Heart left ventricle (tissue), 16 donors: Measurements from ENCODE around the gene OR5AU1. TPM values are rescaled to one million over a fixed set of nuclear protein-coding genes. Genes with fewer than 3 reads are reported as not detected.
A peak's percentile ranks its signal among the peaks of the same experiment; 100 is the strongest.

Experiments used
- ATAC-seq, 4 donors: fragments of 200-7000 bp; cut with Tn5 transposase; one replicate each; pipeline ENCODE4 v1.9.1; 2020 to 2022; ENCODE audit warnings: moderate library complexity in 4 of 4, mild to moderate bottlenecking in 3 of 4, moderate number of reproducible peaks in 1 of 4
- DNase-seq, 5 donors: peaks; one replicate each; pipeline ENCODE4 v3.0.0-alpha.2; 2020
- H3K27ac ChIP-seq, 12 donors: fragments of 200-600 bp; sonication (generic) in 4 of 12; one replicate each; pipeline versions ENCODE4 v1.5.0 to v1.8.0; 2016 to 2022; ENCODE audit warnings: mild to moderate bottlenecking in 2 of 12
- H3K27me3 ChIP-seq, 9 donors: fragments of 200-600 bp; sonication (generic) in 2 of 9; one replicate each; pipeline versions ENCODE4 v1.5.1 to v1.8.0; 2016 to 2022; ENCODE audit warnings: mild to moderate bottlenecking in 3 of 9
- H3K36me3 ChIP-seq, 9 donors: fragments of 200-600 bp; sonication (generic) in 2 of 9; one replicate each; pipeline versions ENCODE4 v1.5.0 to v1.8.0; 2018 to 2022; ENCODE audit warnings: mild to moderate bottlenecking in 2 of 9
- H3K4me1 ChIP-seq, 12 donors: fragments of 200-600 bp; sonication (generic) in 4 of 12; one replicate each; pipeline versions ENCODE4 v1.5.0 to v1.8.0; 2016 to 2022; ENCODE audit warnings: mild to moderate bottlenecking in 3 of 12
- H3K4me3 ChIP-seq, 12 donors: fragments of 200-600 bp; sonication (generic) in 4 of 12; one replicate each; pipeline versions ENCODE4 v1.5.0 to v1.8.0; 2017 to 2022; ENCODE audit warnings: mild to moderate bottlenecking in 9 of 12, moderate library complexity in 4 of 12
- H3K9me3 ChIP-seq, 12 donors: fragments of 200-600 bp; sonication (generic) in 4 of 12; one replicate each; pipeline versions ENCODE4 v1.5.0 to v1.8.0; 2016 to 2022; ENCODE audit warnings: mild to moderate bottlenecking in 1 of 12
- CTCF ChIP-seq, 12 donors: fragments of 200-600 bp; sonication (generic) in 4 of 12; IDR thresholded peaks; one replicate each; pipeline versions ENCODE4 v1.5.0 to v1.8.0; 2018 to 2022; ENCODE audit warnings: antibody characterized with exemption in 12 of 12, mild to moderate bottlenecking in 5 of 12
- POLR2A ChIP-seq, 2 donors: fragments of 450-650 bp; IDR thresholded peaks; one replicate each; pipeline ENCODE4 v1.6.1; 2017; ENCODE audit warnings: antibody characterized with exemption in 2 of 2, mild to moderate bottlenecking in 2 of 2, moderate library complexity in 2 of 2
- WGBS, 4 donors: extraction: QIAGEN DNeasy Blood & Tissue Kit in 2 of 4; methylation state at CpG; one replicate each; pipeline versions ENCODE4 v1.1.5 to v1.1.7; 2013 to 2018; 5-methylcytosine and 5-hydroxymethylcytosine counted together
- intact Hi-C, 10 donors: fragments of 100-400 bp; cut with DNase I; formaldehyde crosslinking; loops; one replicate each; pipeline versions ENCODE4 v1.11.1 to v1.14.2; 2022
- polyA plus RNA-seq, 2 donors: library from polyadenylated mRNA; stranded (reverse); fragments of 200-250 nt; gene quantifications; one replicate each; pipeline ENCODE4 v1.2.3, GENCODE V29; 2013
- total RNA-seq, 9 donors: library from RNA; depleted of rRNA in 2 of 9; stranded (reverse); fragments of >200 nt in 2 of 9; fragmentation: NEBNext Ultra II Directional in 3 of 9; extraction: Animal tissue kit (Norgen Biotek cat#: 25700) in 3 of 9; gene quantifications; one replicate each; pipeline versions ENCODE4 v1.1.0 to v1.2.4, GENCODE V29; 2016 to 2023
- donor health status: ischemic (EF 13 %, LVEDD 7.1; RV severe dilation, severe dysfunction).
- donor health status: healthy with polysubstance abuse.
- donor health status: DM: no; HTN: yes; CAD: no.
- donor health status: DM: no; HTN: no; CAD: no.
- donor health status: ischemic (EF 25% LVEDD 6.9; RV normal size, moderate dysfunction).
- donor health status: ischemic (EF 25% LVEDD 5.7; RV mildly dilated, moderate dysfunction).
- donor health status: healthy.
- donor health status: DM: yes; HTN: yes; CAD: no.
- donor health status: ischemic (EF 35%, LVEDD 5.7; RV mildly dilated, moderate dysfunction).
- donor health status: nonischemic (EF 11% LVEDD 7.7; RV severe dilation, severe dysfunction).
- donor health status: DM: yes; HTN: yes; CAD: no.
- donor health status: PGD.
- donor health status: ischemic (EF 29% LVEDD 5.4; RV normal size, mild dysfunction).
- donor health status: nonischemic (EF 23%, LVEDD 6.1; RV moderate dilation, normal function).

Gene OR5AU1
- total and polyA plus RNA-seq, 11 donors = not detected

DNA sequence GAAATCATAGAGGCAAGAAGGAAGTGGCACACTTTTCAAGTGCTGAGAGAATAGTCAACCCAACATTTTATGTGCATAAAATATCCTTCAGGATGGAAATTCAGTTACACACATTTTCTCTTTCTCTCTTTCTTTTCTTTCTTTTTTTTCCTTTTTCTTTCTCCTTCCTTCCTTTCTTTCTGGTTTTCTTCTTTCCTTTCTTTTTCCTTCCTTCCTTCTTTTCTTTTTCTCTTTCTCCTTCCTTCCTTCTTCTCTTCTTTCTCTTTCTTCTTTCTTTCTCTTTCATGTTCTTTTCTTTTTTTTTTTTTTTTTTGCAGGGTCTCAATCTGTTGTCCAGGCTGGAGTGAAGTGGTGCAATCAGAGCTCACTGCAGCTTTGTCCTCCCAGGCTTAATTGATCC lies 38.7 kb upstream of the OR5AU1 start:
- ATAC-seq (no peak), DNase-seq (no peak)
- Histone ChIP-seq H3K4me1 (peaks cover 0 to 13% (median 0%) of the 10 kb centered on the region in 12 donors), H3K27ac (no peak overlapping the region), H3K4me3 (no peak overlapping the region), H3K9me3 (peaks cover 0 to 11% (median 3%) of the 10 kb centered on the region in 12 donors), H3K27me3 (no peaks in the 10 kb centered on the region), H3K36me3 (no peaks in the 10 kb centered on the region)
- no peak for TF ChIP-seq CTCF (IDR thresholded peaks at IDR 0.05)
- no peak for TF ChIP-seq POLR2A (IDR thresholded peaks at IDR 0.05)
- intact Hi-C loops = no loop called here

GRCh38 chr14:21192875-21193535 lies 37.1 kb upstream of the OR5AU1 start:
- Histone ChIP-seq H3K27me3 (no peaks in the 10 kb centered on the region), H3K27ac (no peak overlapping the region), H3K4me1 (peaks cover 0 to 13% (median 0%) of the 10 kb centered on the region in 12 donors), H3K9me3 (peaks cover 0 to 11% (median 3%) of the 10 kb centered on the region in 12 donors), H3K4me3 (no peak overlapping the region), H3K36me3 (no peaks in the 10 kb centered on the region)
- no peak for DNase-seq
- TF ChIP-seq POLR2A (IDR thresholded peaks at IDR 0.05) = no peak
- no peak for TF ChIP-seq CTCF (IDR thresholded peaks at IDR 0.05)
- 83 to 87% (median 87%) methylated on average over 4 to 7 of the region's 7 CpGs for WGBS, 4 donors
- intact Hi-C loops = no loop called here
- ATAC-seq = peak in 1 of 4 donors; percentile 16

DNA sequence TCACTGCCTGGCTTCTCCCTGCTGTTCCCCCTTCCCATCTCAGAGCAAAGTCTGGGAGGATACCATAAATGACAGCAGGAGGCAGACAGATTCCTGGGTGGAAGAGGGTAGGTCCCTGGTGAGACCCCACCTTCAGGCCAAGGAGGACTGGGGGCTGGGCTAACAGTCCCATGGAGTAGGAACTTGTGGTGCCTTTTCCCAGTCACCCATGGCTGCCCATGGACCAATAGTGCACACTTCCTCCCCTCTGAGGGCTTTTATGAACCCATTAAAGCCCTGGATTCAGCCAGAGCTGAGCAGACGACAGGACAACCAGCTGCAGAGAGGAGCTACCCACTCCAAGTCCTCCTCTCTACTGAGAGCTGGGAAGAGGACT lies 36.6 kb upstream of the OR5AU1 start:
- no peak for TF ChIP-seq CTCF (IDR thresholded peaks at IDR 0.05)
- no peak for TF ChIP-seq POLR2A (IDR thresholded peaks at IDR 0.05)
- 17 to 39% (median 32%) methylated on average over 1 of the region's 1 CpG for WGBS, 4 donors
- Histone ChIP-seq H3K9me3 (peaks cover 0 to 8% (median 3%) of the 10 kb centered on the region in 12 donors), H3K4me3 (peak overlapping the region in 9 of 12 donors; percentile 31 to 51 (median 45)), H3K27ac (no peak overlapping the region), H3K4me1 (peaks cover 0 to 13% (median 0%) of the 10 kb centered on the region in 12 donors), H3K36me3 (no peaks in the 10 kb centered on the region), H3K27me3 (no peaks in the 10 kb centered on the region)
- no peak for ATAC-seq
- intact Hi-C loops = no loop called here
- DNase-seq = no peak

DNA sequence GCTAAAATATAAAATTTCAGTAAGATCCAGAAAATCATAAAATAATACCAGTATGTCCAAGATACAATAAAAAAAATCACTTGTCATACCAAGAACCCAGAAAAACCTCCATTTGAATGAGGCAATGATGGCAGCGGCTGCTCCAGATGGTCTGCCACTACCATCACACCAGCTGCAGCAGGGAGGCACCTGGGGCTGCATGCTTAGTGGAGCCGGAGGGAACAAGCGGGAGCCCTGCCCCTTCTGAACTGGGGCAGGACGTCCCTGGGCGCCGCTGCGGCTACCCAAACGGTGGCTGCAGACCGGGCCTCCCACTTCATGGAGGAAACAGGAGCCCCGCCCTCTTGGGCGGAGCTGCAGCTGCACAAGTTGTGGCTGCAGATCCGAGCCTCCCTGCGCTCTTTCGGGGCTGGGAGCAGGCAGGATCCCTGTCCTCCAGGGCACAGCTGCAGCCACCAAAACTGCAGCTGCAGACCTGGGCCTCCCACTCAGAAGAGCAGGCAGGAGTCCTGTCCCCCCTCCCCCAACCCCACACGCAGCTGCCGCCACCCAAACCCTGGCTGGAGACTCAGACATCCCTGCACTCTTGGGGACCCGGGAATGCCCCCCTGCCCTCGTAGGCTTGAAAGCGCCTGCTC lies 36.1 kb upstream of the OR5AU1 start:
- intact Hi-C loops = no loop called here
- Histone ChIP-seq H3K9me3 (peaks cover 0 to 3% (median under 1%) of the 10 kb centered on the region in 12 donors), H3K36me3 (no peaks in the 10 kb centered on the region), H3K4me3 (peak overlapping the region in 11 of 12 donors; percentile 1 to 51 (median 45)), H3K4me1 (peaks cover 0 to 13% (median 0%) of the 10 kb centered on the region in 12 donors), H3K27ac (no peak overlapping the region), H3K27me3 (no peaks in the 10 kb centered on the region)
- TF ChIP-seq POLR2A (IDR thresholded peaks at IDR 0.05) (no peak), CTCF (IDR thresholded peaks at IDR 0.05) (no peak)
- peak; percentile 62 to 89 (median 80) for DNase-seq
- 11 to 18% (median 13%) methylated on average over 13 to 19 of the region's 19 CpGs for WGBS, 4 donors
- peak; percentile 67 to 94 (median 93) for ATAC-seq
